HG03196 (cell line): ENCODE results near the gene COLGALT1.
"Not testable (repeated sequence)": the region's sequence is repeated elsewhere in the genome, so short reads cannot be mapped to it uniquely, and the experiment has no call there.

Experiments used
- ATAC-seq: cut with Tn5 transposase; IDR thresholded peaks from one replicate; pipeline ENCODE4 v1.9.1; 2021; ENCODE audit not compliant: unreplicated experiment

COLGALT1 gene

GRCh38 chr19:17555480-17555928, at the start of gene COLGALT1:
COLGALT1 (plus strand) TSS chr19:17555649; CDS start chr19:17555714, 65 bp downstream.
- ATAC-seq = peak; percentile 88

GRCh38 chr19:17506745-17507144, 48.7 kb upstream of the COLGALT1 start:
- ATAC-seq = no peak

- ATAC-seq = not testable (repeated sequence)
These were observed 46.9 kb upstream of the COLGALT1 start for GRCh38 chr19:17508558-17508933.

- no peak for ATAC-seq
These were observed 45.0 kb upstream of the COLGALT1 start for GRCh38 chr19:17510220-17510993.

GRCh38 chr19:17511724-17512573, 43.5 kb upstream of the COLGALT1 start:
- peak; percentile 74 for ATAC-seq

- ATAC-seq = peak; percentile 7
These were observed 42.9 kb upstream of the COLGALT1 start for GRCh38 chr19:17512574-17512939.

GRCh38 chr19:17515408-17516149, 39.9 kb upstream of the COLGALT1 start:
- ATAC-seq = no peak

GRCh38 chr19:17517898-17518297, 37.6 kb upstream of the COLGALT1 start:
- no peak for ATAC-seq

- not testable (repeated sequence) for ATAC-seq
These were observed 36.8 kb upstream of the COLGALT1 start for GRCh38 chr19:17518654-17519053.

- ATAC-seq = no peak
These were observed 35.5 kb upstream of the COLGALT1 start for GRCh38 chr19:17519967-17520366.

- no peak for ATAC-seq
These were observed 34.6 kb upstream of the COLGALT1 start for GRCh38 chr19:17520865-17521264.

GRCh38 chr19:17522988-17523872, 32.2 kb upstream of the COLGALT1 start:
- peak; percentile 70 for ATAC-seq

- no peak for ATAC-seq
These were observed 30.8 kb upstream of the COLGALT1 start for GRCh38 chr19:17524651-17525050.

- no peak for ATAC-seq
These were observed 30.3 kb upstream of the COLGALT1 start for GRCh38 chr19:17525141-17525540.

- ATAC-seq = peak; percentile 37
These were observed 28.5 kb upstream of the COLGALT1 start for GRCh38 chr19:17526922-17527321.

- ATAC-seq = no peak
These were observed 28.1 kb upstream of the COLGALT1 start for GRCh38 chr19:17527326-17527725.

GRCh38 chr19:17528610-17529009, 26.8 kb upstream of the COLGALT1 start:
- ATAC-seq = no peak

- ATAC-seq = no peak
These were observed 25.9 kb upstream of the COLGALT1 start for GRCh38 chr19:17529239-17530158.

GRCh38 chr19:17530586-17530985, 24.9 kb upstream of the COLGALT1 start:
- ATAC-seq = no peak
